ENCODE data around the gene C3orf22. TPM values are rescaled to one million over a fixed set of nuclear protein-coding genes. Genes with fewer than 3 reads are reported as not detected.

Gene C3orf22
- total RNA-seq, 1 donor = not detected

DNA sequence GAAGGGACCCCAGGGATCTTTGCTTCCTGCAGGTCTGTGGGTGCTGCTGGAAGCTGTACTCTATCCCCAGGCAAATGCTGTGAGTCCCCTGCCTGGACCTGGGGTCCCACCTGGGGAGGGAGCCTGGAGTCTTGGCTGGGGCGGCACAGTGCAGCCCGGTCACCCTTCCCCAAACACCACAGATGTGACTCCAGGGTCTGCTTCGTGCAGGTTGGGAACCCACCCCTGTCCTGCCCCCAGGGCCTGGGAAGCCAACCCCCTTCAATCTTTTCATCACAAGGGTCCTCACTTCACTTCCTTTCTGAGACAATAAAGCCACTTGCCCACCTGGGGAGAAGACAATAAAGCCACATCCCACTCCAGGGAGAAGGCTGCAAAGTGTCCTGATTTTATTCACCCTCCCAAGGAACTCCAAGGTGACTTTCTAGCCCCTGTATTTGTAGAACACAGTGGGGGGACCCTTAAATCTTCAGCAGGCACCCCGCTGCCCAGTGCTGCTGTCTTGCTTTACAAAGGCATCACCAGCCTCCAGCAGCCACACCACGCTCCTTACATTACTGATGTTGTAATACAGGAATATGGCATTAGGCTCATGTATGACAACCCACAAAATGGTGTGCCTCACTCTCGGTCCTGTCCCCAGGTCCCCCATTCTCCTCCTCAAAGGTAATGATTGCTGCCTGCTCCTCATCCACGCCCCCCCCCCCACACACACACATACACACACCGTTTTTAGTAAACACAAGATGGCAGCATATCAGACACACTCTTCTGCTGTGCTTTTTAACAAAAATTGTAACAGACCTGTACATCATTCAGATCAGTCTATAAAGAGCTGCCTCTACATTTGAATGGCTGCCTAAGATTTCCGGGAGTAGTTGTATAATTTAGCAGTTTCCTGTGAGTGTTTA lies 9.9 kb downstream of the C3orf22 start:
- DNase-seq (ENCODE audit: low read depth) = no peak
- H3K4me3 ChIP-seq (ENCODE audit: low read depth, low read length) = no peak overlapping the region
- TF ChIP-seq, protein P1, sequence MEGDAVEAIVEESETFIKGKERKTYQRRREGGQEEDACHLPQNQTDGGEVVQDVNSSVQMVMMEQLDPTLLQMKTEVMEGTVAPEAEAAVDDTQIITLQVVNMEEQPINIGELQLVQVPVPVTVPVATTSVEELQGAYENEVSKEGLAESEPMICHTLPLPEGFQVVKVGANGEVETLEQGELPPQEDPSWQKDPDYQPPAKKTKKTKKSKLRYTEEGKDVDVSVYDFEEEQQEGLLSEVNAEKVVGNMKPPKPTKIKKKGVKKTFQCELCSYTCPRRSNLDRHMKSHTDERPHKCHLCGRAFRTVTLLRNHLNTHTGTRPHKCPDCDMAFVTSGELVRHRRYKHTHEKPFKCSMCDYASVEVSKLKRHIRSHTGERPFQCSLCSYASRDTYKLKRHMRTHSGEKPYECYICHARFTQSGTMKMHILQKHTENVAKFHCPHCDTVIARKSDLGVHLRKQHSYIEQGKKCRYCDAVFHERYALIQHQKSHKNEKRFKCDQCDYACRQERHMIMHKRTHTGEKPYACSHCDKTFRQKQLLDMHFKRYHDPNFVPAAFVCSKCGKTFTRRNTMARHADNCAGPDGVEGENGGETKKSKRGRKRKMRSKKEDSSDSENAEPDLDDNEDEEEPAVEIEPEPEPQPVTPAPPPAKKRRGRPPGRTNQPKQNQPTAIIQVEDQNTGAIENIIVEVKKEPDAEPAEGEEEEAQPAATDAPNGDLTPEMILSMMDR (IDR thresholded peaks at IDR 0.05; ENCODE audit: insufficient read depth, low read length) = no peak

DNA sequence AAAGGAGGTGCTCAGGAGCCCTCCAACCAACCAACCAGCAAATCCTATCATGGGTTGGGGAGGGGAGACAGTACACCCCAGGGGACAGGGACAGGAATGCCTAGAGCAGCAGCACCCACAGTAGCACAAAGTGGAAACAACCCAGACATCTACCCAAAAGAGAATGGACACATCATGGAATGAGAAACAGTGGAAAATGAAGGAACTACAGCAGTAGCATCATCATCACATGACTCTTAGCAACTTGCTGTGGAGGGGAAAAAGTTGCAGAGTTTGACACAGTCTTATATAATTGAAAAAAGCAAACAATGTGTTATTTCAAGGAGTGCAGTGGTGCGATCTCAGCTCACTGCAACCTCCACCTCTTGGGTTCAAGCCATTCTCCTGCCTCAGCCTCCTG lies 11.0 kb downstream of the C3orf22 start:
- H3K4me3 ChIP-seq (ENCODE audit: low read depth, low read length) = no peak overlapping the region
- DNase-seq (ENCODE audit: low read depth) = no peak
- TF ChIP-seq, protein P1 (IDR thresholded peaks at IDR 0.05; ENCODE audit: insufficient read depth, low read length) = no peak

DNA sequence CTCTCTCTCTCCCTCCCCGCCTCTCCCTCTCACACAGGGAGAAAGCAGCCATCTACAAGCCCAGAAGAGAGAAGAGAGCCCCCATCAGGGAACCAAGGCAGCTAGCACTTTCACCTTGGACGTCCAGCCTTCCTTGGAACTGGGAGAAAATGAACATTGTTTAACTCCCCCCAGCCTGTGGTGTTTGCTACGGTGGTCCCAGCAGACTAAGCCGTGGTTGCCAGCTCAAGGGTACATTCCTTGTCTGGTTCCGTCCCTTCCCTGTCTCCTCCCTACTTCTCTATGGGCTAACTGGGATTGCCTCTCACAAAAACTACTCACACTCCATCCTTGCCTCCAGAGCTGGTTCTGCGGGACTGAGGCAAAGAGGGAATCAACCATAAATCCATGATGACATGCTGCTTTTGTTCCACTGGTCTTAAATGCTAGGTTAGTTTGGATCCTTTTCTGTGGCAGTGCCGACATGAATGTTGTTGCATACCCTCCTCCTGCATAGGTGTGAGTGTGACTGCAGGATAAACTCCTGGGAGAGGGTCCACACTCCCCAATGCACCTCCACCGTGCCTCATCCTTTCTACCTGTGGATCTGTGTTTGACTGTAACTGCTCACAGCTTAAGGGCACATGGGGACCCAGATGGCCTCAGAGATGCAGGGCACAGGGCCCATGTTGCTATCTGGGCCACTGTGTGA lies 12.0 kb downstream of the C3orf22 start:
- TF ChIP-seq, protein P1 (IDR thresholded peaks at IDR 0.05; ENCODE audit: insufficient read depth, low read length) = no peak
- no peak overlapping the region for H3K4me3 ChIP-seq (ENCODE audit: low read depth, low read length)
- DNase-seq (ENCODE audit: low read depth) = no peak

DNA sequence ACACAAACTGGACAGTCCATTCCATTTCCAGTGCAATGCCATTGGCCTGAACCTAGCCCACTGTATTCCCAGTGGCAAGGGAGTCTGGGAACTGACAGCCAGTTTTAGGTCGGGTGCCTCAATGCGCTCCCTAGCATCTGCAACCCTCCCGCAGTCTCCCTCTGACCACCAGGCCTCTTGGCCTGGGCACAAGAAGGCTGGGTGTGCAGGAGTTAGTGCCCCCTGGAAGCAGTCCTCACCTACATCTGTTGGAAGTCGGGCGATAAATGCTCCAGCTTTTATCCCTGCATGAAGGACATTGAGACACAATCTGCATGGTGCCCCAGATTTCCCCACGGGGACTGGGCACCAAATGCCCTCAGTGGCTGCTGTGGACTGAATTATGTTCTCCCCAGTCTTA lies 12.7 kb downstream of the C3orf22 start:
- no peak for DNase-seq (ENCODE audit: low read depth)
- H3K4me3 ChIP-seq (ENCODE audit: low read depth, low read length) = no peak overlapping the region
- TF ChIP-seq, protein P1 (IDR thresholded peaks at IDR 0.05; ENCODE audit: insufficient read depth, low read length) = no peak

DNA sequence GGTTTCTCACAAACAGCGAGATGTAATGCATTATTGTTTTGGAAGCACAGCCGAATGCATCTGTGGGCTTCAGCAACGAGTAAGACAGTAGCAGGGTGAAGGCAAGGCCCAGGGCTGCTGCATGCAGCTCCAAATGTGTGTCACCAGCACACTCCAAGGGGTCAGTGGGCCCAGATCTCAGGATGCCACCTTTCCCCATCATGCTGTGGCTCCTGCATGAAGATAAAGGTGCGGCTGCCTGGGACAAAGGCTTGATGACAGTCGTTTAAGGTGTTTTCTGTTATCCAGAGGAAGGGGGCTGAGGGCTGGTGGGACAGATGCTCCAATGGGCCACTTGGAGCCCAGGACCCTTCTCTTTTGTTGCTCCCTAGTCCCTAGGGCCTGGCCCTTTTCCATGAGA lies 13.2 kb downstream of the C3orf22 start:
- H3K4me3 ChIP-seq (ENCODE audit: low read depth, low read length) = no peak overlapping the region
- TF ChIP-seq, protein P1 (IDR thresholded peaks at IDR 0.05; ENCODE audit: insufficient read depth, low read length) = no peak
- no peak for DNase-seq (ENCODE audit: low read depth)

DNA sequence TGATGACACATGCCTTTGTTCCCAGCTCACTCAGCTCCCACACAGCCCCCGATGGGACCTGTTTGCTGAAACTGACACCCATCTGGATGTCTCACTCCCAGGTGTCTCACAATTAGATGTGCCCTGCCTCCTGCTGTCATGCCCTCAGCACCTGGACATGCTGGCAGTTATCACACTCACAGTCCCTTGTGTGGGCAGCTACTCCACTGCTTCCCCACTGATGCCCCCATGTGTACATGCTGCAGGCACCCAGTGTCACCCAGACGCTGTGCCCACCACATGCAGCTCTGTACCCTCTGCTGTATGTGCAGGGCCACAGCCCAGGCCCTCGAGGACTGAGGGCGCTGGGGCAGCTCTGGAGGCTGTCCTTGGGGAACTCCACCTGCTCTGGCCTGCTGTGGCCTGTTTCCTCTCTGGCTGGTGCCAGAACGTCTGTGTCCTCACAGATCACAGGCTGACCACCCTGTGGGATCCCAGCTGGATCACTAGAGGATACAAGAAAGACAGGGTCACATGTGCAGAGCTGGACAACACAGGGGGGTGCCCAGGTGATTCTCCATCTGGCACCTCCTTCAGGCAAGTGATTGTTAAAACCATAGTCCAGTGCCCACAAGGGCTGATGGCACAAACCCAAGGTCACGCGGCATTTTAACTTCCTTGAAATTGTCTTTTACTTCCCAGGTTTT lies 14.0 kb downstream of the C3orf22 start:
- TF ChIP-seq, protein P1 (IDR thresholded peaks at IDR 0.05; ENCODE audit: insufficient read depth, low read length) = no peak
- DNase-seq (ENCODE audit: low read depth) = no peak
- no peak overlapping the region for H3K4me3 ChIP-seq (ENCODE audit: low read depth, low read length)
